PC-3 (cell line): ENCODE measurements around the gene HDAC4.

Experiments used
- CTCF ChIP-seq: fragments of 300-600 bp; sonication (generic); conservative IDR thresholded peaks from 2 replicates; pipeline ENCODE4 v1.5.1; 2017; ENCODE audit warnings: antibody characterized with exemption, low read depth, mild to moderate bottlenecking, low read length
- EZH2 ChIP-seq: fragments of 300-600 bp; sonication (generic); IDR thresholded peaks from one replicate; pipeline ENCODE4 v1.6.1; 2017; ENCODE audit warnings: antibody characterized with exemption, mild to moderate bottlenecking, low read length; ENCODE audit not compliant: unreplicated experiment

DNA sequence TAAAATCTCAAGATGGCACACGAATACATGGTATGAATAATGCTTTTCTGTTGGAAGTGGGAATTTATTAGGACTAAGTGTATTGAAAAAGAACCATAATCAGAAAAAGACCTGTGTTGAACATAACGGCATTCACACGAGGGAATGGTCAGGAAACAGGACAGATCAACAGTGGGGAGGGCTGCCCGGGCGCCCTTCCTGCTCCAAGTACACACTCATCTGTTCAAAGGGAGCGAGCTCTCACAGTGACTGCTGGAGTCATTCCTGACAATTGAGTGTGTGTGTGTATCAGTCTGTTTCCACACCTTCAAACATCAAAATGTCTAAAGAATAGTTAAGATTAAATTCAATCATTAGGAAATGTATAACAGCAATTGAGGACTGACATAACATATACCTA lies 167.2 kb downstream of the HDAC4 start:
- TF ChIP-seq EZH2 (no peak), CTCF (no peak)
